H1 (cell line): ENCODE results near the gene CCDC30. TPM values are rescaled to one million over a fixed set of nuclear protein-coding genes. Genes with fewer than 3 reads are reported as not detected.

Source experiments
- BRCA1 ChIP-seq: IDR thresholded peaks from 2 replicates; pipeline ENCODE4 v1.6.1; 2012; ENCODE audit warnings: low read depth, low read length, improper control_type of control experiment
- CHD2 ChIP-seq: IDR thresholded peaks from 2 replicates; pipeline ENCODE4 v1.6.1; 2012; ENCODE audit warnings: low read length, improper control_type of control experiment
- CHD7 ChIP-seq: fragments of 300-600 bp; sonication (generic); IDR thresholded peaks from 2 replicates; pipeline ENCODE4 v1.7.1; 2012; ENCODE audit warnings: low read length, moderate library complexity, mild to moderate bottlenecking, inconsistent platforms; ENCODE audit not compliant: insufficient replicate concordance
- EZH2 ChIP-seq: fragments of 200-600 bp; sonication (generic); IDR thresholded peaks from 2 replicates; pipeline ENCODE4 v1.7.1; 2012; ENCODE audit warnings: low read depth, mild to moderate bottlenecking, moderate library complexity, low read length, inconsistent platforms; ENCODE audit not compliant: severe bottlenecking
- FOSL1 ChIP-seq: IDR thresholded peaks from 2 replicates; pipeline ENCODE4 v1.6.1; 2011; ENCODE audit warnings: mild to moderate bottlenecking, low read depth, low read length, moderate library complexity; ENCODE audit not compliant: insufficient read depth
- JUND ChIP-seq: IDR thresholded peaks from 2 replicates; pipeline ENCODE4 v1.6.1; 2011; ENCODE audit warnings: mild to moderate bottlenecking, improper control_type of control experiment, low read length
- KDM4A ChIP-seq: IDR thresholded peaks from one replicate; pipeline ENCODE4 v1.7.1; 2012; ENCODE audit warnings: low read depth, mild to moderate bottlenecking, moderate library complexity, low read length, inconsistent platforms; ENCODE audit not compliant: severe bottlenecking
- KDM5A ChIP-seq: fragments of 200-600 bp; IDR thresholded peaks from 2 replicates; pipeline ENCODE4 v1.7.1; 2012; ENCODE audit warnings: mild to moderate bottlenecking, low read length, inconsistent platforms, mixed read lengths
- NRF1 ChIP-seq: IDR thresholded peaks from 2 replicates; pipeline ENCODE4 v1.6.1; 2011; ENCODE audit warnings: mild to moderate bottlenecking, low read depth, low read length, improper control_type of control experiment
- SP2 ChIP-seq: IDR thresholded peaks from 2 replicates; pipeline ENCODE4 v1.6.1; 2012; ENCODE audit warnings: mild to moderate bottlenecking, low read length, inconsistent platforms
- TBP ChIP-seq: IDR thresholded peaks from 2 replicates; pipeline ENCODE4 v1.6.1; 2011; ENCODE audit warnings: low read depth, low read length, improper control_type of control experiment
- YY1 ChIP-seq: IDR thresholded peaks from 2 replicates; pipeline ENCODE4 v1.6.1; 2011; ENCODE audit warnings: low read depth, mild to moderate bottlenecking, low read length
- ZNF274 ChIP-seq: IDR thresholded peaks from 2 replicates; pipeline ENCODE4 v1.7.0; 2012; ENCODE audit warnings: low read length, borderline replicate concordance; ENCODE audit errors: extremely low read depth
- polyA plus RNA-seq, 7 experiments: library from polyadenylated mRNA; depleted of rRNA in 3 of 7; stranded (reverse) in 5 of 7; unstranded in 2 of 7; fragments of >200 nt in 5 of 7; fragments of 200-250 nt in 2 of 7; gene quantifications; 1 replicate in 5 of 7; 2 replicates in 1 of 7; 4 replicates in 1 of 7; pipeline versions ENCODE4 v1.2.1 to v1.2.3, GENCODE V29; 2011 to 2013; ENCODE audit warnings: missing spikeins in 2 of 7, mixed read lengths in 2 of 7
- total RNA-seq: library from RNA; stranded (reverse); fragmentation: NEBNext Ultra II Directional; extraction: Animal tissue kit (Norgen Biotek cat#: 25700); gene quantifications from 2 replicates; pipeline ENCODE4 v1.2.1, GENCODE V29; 2021

CCDC30 gene
- total and polyA plus RNA-seq, 2 of the 8 experiments (the other 6 are each of a cell fraction or from before 2014, with no cell fraction given): 0.60 to 1.8 TPM

DNA sequence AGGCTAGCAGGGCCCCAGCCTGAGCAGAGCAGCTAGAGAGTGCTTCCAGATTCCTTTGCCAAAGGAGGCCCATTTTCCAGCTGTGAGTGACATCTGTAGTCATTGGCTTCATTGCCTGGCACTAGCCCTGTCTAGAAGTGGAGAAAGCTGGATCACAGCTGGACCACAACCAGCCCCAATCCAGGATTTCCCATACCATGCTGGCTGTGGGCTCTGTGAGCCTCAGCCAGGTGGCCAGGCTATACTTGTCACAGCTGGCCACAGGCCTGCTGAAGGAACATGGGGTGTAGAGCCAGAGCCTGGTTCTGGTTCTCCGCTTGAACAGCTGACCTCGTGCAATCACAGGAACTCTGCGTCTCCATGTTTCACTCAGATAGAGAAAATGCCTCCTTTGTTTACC, 45.9 kb upstream of the CCDC30 start (continued):
- TF ChIP-seq CHD7: no peak
- no peak for TF ChIP-seq SP2
- TF ChIP-seq KDM5A: no peak
- TF ChIP-seq JUND: no peak
- no peak for TF ChIP-seq ZNF274
- no peak for TF ChIP-seq CHD2
- TF ChIP-seq NRF1: no peak
- no peak for TF ChIP-seq KDM4A
- no peak for TF ChIP-seq TBP
- no peak for TF ChIP-seq YY1
- TF ChIP-seq EZH2: no peak
- no peak for TF ChIP-seq FOSL1
- no peak for TF ChIP-seq BRCA1
